NCI-H69 (cell line): ENCODE measurements around the gene RER1.

Source experiments
- DNase-seq: peaks from one replicate; lab custom pipeline; 2025; lab: John Stamatoyannopoulos, UW

The RER1 gene, protein sequence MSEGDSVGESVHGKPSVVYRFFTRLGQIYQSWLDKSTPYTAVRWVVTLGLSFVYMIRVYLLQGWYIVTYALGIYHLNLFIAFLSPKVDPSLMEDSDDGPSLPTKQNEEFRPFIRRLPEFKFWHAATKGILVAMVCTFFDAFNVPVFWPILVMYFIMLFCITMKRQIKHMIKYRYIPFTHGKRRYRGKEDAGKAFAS

DNA sequence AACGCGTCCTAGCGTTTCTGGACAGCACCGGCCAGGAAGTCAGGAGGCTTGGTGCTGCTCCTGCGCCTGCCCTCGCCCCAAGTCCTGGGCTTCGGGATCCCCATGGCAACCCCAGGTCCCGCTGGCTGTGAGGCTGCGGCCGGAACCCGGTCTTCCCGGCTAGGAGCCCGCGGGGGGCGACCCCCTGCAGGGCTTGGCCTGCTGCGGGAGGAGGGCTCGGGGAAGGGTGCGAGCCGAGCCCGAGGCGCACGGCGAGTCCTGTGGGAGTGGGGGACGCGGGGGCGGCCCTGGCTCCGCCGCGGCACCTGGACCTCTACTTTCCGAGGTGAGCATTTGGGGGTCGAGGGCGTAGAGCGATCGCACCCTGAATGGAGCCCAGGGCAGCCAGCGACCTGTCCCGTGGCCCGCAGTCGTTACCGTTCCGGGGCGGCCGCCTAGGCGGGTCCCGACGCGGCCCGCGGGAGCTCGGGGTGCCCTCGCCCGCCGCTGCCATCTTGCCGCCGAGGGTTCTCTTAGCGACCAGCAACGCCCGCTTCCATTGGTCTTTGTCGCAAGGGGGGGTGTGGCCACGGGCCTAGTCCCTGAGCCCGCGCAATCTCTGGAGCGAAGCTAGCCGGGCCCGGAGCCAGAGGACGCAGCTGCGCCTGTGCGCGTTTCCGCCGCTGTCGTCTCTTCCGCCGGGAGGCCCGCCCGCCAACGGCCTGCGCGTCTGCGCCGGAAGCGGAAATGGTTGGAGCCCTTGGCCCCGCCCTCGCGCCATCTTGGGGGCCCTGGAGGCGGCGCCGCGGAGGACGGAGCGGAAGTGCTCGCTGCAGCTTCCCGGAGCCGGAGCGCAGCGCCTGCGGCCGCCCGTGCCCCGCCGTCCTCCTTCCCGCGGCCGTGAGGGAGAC, at the start of gene RER1, which contains the start of gene MORN1:
Gene RER1, plus strand, starts transcription at position 801 of the 890 bp plus-strand sequence. CDS start 3,950 bp downstream, outside the sequence.
Gene MORN1, minus strand, starts transcription at position 514 of the 890 bp plus-strand sequence. Its CDS starts 21 bp downstream, at position 493.
- peak; percentile 97 for DNase-seq

DNA sequence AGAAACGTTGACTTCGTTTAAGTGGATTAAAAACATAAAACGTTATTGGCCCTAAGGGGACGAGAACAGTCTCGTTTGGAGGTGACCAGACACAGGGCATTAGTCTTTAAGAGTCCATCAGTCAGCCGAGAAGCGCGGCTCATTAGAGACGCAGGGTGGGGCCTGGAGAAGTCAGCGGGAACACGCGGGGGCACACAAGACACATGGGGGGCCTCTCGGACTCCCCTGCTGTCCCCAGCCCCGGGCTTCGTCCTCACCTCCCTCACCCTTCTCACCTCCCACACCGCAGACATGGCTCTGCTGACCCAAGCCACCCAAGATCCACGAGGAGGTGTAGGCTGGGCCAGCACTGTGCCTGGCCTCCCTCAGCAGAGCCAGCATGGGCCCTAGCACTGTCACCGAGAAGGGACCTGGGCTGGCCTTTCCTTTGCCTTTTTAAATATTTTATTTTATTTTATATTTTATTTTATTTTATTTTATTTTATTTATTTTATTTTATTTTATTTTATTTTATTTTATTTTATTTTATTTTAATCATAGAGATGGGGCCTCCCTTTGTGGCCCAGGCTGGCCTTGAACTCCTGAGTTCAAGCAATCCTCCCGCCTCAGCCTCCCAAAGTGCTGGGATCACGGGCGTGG, 49.1 kb upstream of the RER1 start:
- DNase-seq = no peak

DNA sequence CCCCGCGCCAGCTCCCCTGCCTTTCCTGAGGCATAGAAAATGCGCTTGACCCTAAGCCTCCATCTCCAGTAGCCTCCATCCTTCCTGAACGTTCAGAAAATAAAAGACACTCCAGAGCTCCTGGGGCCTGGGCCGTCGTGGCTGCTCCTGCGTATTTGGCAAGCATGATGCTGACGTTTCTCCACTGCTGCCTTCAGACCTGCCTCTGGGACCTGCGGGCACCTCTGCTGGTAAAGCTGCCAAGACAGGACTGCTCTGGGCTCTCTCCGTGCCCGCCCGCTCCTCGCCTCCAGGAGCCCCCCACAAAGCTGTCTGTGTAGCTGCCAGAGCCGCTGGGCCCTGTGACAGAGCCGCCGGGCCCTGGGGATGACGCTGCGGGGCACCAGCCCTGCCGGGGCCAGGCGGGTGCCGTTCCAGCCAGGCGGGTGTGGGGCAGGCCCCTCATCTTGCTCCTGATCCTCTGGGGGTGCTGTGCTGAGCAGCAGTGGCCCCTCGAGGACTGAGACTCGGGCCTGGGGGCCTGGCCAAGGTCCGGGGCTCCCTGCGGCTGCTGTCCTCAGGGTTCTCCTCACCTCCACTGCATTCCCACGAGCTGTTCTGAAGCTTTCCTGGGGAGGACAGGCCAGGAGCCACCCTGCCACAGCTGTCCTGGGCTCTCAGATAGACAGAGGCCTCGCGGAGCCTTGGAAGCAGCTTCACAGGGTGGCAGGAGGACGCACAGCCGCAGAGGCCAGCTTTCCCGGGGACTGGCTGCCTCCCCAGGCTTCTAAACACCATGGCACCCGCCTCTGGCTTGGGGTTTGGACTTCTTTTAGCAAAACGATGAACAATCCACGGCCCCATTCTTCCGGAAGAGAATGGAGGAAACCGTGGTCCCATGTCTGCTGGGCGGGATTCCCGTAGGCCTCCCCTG, 48.4 kb upstream of the RER1 start:
- DNase-seq = no peak

DNA sequence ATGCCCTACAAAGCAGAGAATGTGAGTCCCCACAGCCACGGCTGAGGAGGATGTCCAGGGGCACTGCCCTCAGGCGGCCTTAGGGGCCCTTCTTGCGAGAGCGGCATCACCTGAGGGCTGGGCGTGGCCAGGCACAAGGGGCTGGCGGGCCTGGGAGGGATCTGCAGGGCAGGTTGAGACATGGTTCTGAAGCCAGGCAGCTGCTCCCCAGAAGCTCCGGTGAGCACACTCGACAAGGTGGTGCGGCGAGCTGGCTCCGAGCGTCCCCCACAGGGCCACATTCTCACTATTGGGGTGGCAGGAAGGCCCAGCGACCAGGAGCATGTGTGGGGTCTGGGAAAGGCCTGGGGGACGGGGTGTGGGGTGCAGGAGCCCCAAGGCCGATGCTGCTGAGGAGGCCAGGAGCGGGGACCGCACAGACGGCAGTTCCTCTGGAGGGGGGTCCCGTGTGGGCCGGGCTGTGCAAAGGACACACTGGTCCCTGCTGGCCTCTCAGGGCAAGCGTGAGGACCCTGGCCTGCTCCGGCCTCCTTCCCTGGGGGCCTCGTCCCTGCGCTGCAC, 47.4 kb upstream of the RER1 start:
- no peak for DNase-seq

DNA sequence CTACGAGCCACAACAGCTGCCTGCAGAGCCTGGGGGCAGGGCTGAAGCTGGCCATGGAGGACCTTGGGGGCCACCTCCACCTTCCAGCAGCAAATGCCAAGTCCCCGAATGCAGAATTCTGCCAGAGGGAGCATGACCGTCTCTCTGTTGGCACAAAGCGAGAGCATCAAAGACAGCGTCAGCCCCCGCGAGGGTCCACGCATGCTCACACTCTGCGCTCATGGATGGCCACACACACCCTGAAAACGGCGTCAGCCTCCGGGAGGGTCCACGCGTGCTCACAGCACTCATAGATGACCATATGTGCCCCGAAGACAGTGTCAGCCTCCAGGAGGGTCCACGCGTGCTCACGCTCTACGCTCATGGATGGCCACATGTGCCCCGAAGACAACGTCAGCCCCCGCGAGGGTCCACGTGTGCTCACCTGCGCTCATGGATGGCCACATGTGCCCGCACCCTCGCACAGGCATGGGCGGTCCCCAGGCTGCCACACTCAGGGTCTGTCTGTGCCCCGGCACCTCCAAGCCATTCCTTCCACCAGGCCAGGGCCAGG, 46.8 kb upstream of the RER1 start:
- no peak for DNase-seq

DNA sequence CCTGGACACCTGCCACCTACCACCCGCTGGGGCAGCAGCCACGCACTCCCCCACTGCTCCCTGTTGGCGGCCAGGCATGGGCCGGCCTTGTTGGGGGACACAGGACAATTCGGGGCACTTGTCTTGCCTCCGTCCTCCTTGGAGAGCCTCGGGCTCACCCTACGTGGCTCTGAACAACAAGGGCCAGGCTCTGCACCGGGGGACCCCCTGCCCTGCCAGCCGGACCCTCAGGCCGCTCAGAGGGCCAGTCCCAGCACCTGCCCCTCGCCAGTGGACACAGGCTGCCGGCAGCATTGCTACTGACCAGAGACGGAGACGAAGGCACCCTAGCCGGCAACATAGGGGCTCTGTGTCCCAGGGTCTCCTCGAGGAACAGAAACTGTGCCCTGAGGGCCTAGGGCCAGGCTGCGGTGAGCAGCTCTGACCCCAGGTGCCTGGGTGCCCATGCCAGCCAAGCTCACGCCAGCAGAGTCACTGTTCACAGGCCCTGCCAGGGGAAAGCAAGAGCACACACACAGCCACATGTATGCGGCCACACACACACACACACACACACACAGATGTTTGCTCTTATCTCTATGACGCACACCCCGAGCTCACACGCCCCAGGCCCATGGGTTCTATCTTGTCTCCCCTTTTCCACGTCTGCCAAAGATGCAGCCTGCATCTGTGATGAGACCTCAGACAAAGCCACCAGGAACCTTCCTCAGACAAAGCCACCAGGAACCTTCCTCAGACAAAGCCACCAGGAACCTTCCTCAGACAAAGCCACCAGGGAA, 46.2 kb upstream of the RER1 start:
- DNase-seq = no peak

DNA sequence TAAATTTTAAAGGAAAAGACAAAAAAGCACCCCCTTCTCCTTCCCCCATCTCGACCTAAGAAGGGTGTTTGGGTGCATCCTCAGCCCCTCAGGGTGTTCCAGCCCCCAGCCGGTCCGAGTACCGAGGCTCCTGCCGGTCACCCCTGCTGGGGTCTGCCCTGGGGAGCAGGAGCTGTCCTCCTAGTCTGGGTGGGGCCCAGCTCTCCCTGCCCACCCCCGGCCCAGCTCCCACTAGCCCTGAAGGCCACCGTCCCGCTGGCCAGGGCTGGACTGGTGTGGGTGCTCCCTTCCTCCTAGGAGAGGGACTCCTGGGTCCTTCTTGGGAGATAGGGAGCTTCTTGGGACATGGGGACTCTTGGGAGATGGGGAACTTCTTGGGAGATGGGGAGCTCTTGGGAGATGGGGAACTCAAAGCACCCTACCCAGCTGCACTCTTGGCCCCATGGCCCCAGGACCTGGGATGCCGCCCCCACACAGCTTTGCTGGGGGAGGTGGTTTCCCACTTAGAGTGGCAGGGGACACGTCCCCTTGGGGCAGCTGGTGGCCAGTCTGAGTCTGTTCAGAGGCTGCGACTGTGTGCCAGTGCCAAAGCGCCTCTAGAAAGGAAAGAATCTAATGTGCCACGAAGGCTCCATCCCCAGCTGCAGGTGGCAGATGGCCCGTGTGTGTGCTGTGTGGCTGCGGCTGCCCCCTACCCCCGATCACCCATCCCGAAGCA, 44.8 kb upstream of the RER1 start:
- DNase-seq = no peak

DNA sequence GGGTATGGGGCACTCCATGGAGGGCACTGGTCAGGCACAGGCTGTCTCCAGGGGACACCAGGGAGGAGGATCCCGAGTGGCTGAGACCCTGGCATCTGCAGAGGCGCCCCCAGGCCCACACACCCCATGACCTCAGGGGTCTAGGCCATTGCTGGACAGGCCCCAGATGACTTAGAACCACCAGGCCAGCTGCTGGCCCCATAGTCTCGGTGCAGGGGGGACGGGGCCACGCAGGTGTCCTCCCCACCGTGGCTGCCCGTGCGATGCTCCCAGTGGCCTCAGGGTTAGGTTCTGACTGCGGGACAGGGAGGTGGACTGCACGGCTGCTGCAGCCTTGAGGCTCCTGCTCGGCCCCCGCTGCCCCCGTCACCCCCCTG, 44.2 kb upstream of the RER1 start:
- DNase-seq = no peak

DNA sequence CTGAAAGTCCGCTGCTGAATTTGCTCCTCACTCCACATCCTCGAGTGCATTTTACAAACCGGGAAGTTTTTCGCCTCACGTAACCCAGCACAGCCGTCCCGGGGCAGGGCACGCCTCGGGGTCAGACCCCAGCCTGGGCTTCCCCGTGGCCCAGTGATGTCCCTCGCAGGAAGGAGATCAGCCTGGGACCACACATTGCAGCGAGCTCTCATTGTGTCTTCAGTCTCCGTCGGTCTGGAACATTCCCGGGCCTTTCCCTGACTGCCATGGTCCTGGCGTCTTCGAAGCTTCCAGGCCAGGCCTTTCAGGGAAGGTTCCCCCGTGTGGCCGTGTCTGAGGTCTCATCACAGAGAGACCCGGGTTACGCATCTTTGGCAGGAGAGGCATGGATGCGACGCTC, 43.7 kb upstream of the RER1 start:
- DNase-seq = no peak

DNA sequence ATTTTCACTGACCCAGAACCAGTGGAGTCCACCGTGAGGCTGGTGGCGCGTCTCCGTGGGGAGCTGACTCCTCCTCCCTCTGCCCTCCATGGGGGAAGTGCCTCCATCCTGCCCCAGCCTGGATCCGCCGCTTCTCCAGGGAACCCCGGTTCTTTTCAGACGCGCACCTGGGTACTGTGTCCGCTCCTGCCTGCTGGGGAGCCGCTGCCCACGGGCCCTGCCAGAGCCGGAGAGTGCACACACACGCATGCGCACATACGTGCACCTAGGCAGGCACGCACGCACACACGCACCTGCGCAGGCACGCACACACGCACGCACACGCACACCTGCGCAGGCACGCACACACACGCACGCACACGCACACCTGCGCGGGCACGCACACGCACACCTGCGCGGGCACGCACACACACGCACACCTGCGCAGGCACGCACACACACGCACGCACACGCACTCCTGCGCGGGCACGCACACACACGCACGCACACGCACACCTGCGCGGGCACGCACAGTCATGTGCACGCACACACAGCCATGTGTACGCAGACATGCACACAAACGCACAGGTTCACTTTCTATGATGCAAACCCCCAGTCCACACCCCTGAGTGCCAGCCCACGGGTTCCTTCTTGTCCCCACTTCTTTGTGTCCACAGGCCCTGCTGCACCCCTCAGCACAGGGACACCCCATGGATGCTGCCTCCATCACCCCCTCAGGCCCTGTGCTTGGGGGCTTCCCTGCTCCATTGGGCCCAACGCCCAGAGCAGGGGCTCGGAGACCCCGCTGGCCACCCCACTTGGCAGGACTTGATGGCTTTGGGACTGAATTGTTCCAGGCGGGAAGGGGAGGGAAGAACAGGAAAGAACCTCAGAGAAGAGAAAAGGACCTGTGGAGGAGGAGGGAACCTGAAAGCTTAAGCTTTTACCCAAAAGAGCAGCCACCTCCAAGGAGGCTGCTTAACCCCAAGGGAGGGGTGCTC, 43.0 kb upstream of the RER1 start:
- DNase-seq = no peak

DNA sequence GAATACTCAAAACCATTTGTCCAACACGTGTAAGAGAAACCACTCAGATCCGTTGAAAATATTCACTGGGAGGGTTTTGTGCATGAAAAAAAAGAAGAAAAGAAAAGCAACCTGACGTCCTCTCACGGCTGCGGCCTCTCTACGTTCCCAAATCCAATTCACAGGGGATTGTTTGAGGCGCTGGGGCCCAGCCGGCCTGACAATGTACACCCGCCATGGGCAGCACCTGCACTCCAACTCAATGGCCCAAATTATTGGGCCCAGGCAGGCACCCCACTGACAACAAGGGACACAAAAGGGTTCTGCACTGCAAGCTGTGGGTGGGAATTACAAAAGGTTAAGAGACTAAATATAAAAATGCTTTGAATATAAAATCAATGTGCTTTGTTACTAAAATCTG, 41.8 kb upstream of the RER1 start:
- DNase-seq = peak; percentile 7

DNA sequence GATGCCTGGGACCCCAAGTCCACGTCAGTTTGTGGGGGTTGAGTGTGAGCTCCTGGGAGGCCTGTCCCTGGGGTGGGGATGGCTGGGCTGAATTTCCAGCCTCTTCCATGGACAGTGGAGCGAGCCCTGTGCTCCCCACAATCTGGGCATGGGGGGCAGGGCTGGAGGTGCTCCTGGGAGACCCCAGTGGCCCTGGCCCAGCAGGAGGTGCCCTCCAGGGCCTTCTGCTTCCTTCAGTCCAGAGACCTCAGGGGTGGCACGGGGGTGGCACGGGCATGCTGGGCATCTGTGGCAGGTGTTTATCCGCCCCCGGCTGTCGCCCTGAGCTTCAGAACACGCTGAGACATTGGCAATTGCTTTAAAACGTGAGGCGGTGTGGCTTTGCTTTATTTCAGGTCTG, 41.1 kb upstream of the RER1 start:
- DNase-seq = no peak

DNA sequence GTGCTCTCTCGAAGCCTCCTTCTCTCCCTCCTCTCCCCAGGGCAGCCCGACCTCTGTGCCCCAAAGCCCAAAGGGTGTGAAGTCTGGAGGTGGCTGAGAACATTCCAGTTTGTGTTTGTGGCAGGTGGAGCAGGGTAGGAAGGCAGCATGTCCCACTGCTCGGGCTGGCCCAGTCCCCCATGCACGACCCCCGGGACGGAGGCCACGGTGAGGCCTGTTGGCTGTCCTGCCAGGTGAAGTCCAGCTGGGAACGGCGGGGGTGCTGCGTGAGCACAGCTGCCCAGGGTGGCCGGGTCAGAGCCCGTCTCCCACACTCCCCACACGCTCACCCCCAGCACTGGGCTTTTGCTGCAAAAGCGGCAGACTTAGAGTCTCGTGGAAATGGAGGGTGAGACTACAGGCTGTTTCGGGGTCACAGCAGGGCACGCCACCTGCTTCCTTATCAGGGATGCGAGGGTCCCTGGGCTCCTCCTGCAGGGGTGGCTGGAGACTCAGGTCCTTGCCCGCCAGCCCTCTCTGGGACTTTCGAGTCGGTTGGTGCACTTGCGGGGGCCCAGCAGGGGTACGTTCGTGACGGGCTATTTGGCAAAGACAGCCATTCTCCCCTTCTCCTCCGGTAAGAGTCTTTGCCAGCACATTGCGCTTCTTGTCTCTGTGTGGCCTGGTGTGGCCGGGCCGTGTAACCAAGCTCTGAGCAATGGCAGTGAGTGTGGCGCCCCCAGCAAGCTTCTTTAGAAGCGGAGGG, 40.6 kb upstream of the RER1 start:
- no peak for DNase-seq

DNA sequence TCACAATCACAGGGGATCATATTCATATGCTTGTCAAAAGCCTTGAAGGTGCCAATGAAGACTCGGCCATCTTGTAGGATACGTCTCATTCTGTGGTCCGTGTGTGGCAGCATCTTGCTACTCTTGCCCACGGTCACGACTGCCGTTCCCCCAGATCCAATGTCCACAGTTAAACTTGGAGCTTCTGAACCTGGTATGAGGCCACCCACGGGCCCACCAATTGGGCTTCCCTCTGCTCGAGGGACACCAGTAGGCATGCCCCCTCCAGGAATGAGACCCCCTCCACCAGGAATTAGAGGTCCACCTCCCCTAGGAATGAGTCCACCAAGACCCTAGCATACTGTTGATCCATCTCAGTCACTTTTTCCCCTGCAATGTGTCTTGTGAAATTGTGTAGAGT, 39.9 kb upstream of the RER1 start:
- DNase-seq = no peak

DNA sequence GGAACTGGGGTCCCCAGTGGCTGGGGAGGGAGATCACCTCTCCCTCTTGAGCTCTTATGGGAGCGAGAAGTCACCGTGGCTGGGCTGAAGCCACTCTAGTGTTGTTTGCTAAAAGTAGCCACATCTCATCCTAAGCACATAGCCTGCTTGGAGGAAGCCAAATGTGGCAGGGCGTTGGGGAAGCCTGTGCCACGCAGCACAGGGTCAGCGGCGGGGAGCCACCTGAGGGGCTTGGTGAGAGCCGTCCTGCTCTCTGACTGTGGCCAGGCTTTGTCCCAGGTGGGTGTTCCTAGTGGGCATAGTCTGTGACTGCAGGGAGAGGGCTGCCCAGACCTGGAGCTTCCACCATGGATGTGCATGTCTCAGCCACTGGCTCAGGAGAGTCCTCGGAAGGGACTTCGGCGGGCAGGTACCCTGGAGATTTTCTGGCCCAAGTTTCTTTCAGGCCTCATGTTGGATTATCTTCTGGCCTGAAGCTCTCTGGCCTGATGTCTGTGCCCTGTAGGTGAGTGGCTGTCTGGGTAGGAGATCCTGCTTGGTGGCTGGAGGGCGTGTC, 39.2 kb upstream of the RER1 start:
- DNase-seq = no peak

DNA sequence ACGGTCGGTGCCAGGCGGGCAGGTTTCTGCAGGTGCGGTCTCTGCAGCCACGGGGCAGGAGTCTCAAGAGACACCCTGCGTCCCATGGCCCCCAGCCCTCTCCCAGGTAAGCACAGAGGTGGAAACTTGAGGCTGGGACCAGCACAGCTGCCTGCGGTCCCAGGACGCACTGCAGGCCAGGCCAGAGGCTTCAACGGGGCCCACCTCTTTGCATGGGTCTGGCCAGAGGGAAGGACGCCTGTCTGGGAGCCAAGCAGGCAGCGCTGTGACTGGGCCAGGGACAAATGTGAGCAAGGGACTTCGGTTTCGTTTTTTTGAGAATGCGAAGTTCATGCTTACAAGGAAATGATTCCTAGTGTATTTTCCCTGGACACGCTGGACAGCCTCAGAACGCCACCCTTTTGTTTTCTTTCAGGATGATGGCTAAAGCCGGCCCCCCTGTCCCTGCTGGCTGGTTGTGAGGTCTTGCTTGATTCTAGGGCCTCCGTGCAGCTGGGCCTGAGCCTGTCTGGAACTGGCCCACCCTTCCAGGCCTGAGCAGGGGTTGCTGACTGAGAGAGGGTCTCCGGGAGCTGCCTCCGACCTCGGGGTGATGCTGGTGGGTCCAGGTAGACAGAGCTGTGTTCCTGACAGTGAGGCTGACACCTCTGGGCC, 38.6 kb upstream of the RER1 start:
- no peak for DNase-seq
